22Rv1 (cell line): Measurements from ENCODE around the gene UBE4B.

Experiments
- CTCF ChIP-seq: fragments of 450-650 bp; IDR thresholded peaks from 2 replicates; pipeline ENCODE4 v1.5.1; 2017; ENCODE audit warnings: mild to moderate bottlenecking
- ZFX ChIP-seq: fragments of 450-650 bp; IDR thresholded peaks from 2 replicates; pipeline ENCODE4 v1.6.1; 2017; ENCODE audit warnings: antibody characterized with exemption, borderline replicate concordance

- no peak for TF ChIP-seq CTCF
- no peak for TF ChIP-seq ZFX
Measured at GRCh38 chr1:10143961-10144485, 111.3 kb downstream of the UBE4B start.
